ENCODE measurements around the gene FAM181B. TPM values are rescaled to one million over a fixed set of nuclear protein-coding genes. Genes with fewer than 3 reads are reported as not detected.

The FAM181B gene
- total RNA-seq, 2 experiments from 2014 or later, result not detected

Other genes with a start within 250 kb of the FAM181B start
- 10 to 100 TPM; 17.2 to 18.2 TPM for gene PRCP, start 166.6 kb upstream of the FAM181B start, total RNA-seq
- 10 to 100 TPM; 16.8 to 18.6 TPM for gene DDIAS, start 167.9 kb upstream of the FAM181B start, total RNA-seq